OCI-LY7 (cell line): ENCODE measurements around the gene CEP152.

Experiments
- EZH2phosphoT487 ChIP-seq: fragments of 200-600 bp; sonication (generic); IDR thresholded peaks from 2 replicates; pipeline ENCODE4 v1.6.1; 2018; ENCODE audit warnings: low read depth, borderline replicate concordance, mild to moderate bottlenecking, mixed run types, antibody characterized with exemption, low read length, moderate library complexity, mixed read lengths
- TF ChIP-seq, protein P1 (sequence below): fragments of 200-600 bp; sonication (generic); conservative IDR thresholded peaks from 2 replicates; pipeline ENCODE4 v1.5.1; 2014; ENCODE audit warnings: mild to moderate bottlenecking, antibody characterized with exemption, low read length, moderate library complexity, mixed read lengths

- TF ChIP-seq, protein P1, sequence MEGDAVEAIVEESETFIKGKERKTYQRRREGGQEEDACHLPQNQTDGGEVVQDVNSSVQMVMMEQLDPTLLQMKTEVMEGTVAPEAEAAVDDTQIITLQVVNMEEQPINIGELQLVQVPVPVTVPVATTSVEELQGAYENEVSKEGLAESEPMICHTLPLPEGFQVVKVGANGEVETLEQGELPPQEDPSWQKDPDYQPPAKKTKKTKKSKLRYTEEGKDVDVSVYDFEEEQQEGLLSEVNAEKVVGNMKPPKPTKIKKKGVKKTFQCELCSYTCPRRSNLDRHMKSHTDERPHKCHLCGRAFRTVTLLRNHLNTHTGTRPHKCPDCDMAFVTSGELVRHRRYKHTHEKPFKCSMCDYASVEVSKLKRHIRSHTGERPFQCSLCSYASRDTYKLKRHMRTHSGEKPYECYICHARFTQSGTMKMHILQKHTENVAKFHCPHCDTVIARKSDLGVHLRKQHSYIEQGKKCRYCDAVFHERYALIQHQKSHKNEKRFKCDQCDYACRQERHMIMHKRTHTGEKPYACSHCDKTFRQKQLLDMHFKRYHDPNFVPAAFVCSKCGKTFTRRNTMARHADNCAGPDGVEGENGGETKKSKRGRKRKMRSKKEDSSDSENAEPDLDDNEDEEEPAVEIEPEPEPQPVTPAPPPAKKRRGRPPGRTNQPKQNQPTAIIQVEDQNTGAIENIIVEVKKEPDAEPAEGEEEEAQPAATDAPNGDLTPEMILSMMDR: no peak
- TF ChIP-seq EZH2phosphoT487: no peak
These were observed 99.8 kb downstream of the CEP152 start for GRCh38 chr15:48710952-48711495.
